GM19240 (cell line): ENCODE data around the gene ATP11A.
A peak's percentile ranks its signal among the peaks of the same experiment; 100 is the strongest.
"Not testable (repeated sequence)": the region's sequence is repeated elsewhere in the genome, so short reads cannot be mapped to it uniquely, and the experiment has no call there.

ENCODE experiments used
- DNase-seq: peaks from one replicate; pipeline ENCODE4 v3.0.0; 2011; ENCODE audit warnings: low spot score; ENCODE audit not compliant: insufficient read length

The ATP11A gene

DNA sequence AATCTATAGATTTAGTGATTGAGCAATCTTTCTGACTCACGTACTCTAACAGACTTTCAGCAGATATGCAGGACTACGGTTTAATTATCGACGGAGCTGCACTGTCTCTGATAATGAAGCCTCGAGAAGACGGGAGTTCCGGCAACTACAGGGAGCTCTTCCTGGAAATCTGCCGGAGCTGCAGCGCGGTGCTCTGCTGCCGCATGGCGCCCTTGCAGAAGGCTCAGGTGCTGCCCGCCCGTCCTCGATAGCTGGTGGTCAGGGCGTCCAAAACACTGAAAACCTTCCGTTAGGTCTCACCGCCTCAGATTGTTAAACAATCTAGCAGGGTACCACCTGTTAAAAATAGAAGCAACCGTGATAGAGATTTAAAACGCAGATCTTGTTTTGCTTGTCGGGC is 166.0 kb downstream of the ATP11A start:
- DNase-seq = no peak

DNA sequence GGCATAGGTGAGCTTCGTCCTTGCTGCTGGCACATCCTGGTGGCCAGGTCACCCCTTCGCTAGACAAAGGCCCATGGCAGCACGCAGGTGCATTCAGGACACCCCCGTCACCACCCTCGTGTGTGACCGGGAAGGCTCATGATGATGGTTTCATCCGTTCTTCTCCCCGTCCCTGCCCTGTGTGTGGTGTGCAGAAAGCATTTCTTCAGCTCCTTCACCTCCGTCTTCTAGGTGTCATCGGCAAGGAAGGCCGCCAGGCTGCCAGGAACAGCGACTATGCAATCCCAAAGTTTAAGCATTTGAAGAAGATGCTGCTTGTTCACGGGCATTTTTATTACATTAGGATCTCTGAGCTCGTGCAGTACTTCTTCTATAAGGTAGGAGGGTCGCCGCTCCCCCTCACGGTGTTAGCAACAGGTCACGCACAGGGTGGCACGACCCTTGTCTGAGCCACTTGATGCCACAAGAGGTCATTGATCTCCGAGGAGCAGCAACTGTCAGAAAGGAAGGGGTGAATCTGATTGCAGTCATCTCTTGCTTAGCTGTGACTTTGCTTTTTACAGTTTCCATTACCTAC is 168.2 kb downstream of the ATP11A start:
- DNase-seq = no peak

DNA sequence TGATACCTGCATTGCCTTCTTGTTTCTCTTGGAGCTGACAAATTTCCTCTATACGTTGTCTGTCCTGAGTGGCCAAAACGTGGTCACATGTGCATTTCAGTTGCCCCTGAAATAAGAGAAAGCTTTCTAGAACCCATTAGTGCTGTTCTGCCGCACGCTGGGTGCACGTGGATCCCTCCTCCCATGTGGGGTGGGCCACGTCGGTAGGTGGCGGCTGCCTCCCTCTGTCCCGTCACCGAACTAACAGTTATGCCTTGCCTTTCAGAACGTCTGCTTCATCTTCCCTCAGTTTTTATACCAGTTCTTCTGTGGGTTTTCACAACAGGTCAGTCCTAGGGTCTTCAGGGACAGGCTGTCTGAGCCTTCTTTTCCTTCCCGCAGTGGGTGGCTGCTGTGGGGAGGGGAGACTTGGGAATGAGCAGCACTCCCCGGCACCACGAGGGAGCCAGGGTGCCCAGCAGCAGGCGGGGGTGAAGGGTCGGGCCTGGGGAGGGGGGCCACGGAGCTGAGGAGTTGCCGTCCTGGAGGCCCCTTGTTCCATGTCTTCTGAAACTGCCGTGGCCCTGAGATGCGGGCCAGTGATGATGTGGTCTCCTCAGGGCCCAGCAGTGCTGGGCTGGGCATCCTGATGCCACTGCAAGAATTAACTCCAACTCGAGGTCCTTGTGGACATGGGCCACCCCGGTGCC is 169.4 kb downstream of the ATP11A start:
- no peak for DNase-seq

DNA sequence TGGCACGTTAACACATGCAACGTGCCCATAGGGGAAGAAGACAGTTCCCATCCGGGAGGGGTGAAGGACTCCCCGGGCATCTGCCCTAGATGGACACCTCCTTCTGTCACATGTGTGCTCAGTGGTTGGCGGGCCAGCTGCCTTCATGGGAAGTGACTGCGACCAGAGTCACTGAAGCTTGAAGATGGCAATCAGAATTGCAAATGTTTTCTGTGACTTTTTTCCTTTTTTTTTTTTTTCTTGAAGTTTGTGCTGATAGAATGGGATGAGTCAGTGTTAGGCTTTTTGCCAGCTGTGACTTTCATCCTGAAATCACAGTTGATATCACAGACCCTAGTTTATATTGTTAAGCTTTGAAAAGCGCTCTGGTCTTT is 170.0 kb downstream of the ATP11A start:
- no peak for DNase-seq

DNA sequence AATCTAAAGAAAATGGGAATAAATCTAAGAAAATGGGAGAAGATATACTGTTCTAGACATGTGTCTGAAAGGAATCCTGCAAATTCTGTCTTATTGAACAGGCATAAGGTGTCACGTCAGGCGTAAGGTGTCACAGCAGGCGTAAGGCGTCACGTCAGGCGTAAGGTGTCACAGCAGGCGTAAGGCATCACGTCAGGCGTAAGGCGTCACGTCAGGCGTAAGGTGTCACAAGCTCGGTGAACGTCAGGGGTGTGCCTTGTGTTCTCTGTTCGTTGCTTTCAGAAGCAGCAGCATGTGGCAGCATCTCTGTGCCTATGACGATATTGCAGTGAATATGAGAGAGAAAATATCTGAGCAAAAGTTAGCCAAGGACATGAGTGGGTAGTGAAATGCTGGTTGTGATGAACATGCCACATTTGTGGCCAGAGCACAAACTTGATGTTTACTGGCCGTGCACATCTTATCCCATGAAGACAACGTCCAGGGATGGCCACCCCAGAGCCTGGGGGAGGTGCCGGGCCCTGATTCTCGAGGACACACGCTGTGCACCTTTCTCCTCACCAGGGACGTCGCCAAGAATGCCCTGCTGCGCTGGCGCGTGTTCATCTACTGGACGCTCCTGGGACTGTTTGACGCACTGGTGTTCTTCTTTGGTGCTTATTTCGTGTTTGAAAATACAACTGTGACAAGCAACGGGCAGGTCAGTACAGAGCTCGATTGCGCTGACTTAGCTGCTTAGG is 172.2 kb downstream of the ATP11A start:
- no peak for DNase-seq

DNA sequence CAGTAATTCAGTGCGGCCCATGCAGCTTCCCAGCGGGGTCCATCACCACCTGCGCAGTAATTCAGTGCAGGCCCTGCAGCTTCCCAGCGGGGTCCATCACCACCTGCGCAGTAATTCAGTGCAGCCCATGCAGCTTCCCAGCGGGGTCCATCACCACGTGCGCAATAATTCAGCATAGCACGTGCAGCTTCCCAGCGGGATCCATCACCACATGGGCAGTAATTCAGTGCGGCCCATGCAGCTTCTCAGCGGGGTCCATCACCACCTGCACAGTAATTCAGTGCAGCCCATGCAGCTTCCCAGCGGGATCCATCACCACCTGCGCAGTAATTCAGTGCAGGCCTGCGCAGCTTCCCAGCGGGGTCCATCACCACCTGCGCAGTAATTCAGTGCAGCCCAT is 173.5 kb downstream of the ATP11A start:
- DNase-seq = not testable (repeated sequence)

DNA sequence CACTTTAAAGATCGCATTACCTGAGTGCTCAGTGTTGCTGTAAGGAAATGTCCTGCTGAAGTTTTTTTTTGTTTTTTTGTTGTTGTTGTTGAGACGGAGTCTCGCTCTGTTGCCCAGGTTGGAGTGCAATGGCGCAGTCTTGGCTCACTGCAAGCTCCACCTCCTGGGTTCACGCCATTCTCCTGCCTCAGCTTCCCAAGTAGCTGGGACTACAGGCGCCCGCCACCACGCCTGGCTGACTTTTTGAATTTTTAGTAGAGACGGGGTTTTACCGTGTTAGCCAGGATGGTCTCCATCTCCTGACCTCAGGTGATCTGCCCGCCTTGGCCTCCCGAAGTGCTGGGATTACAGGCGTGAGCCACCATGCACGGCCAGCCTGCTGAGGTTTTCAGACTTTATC is 175.6 kb downstream of the ATP11A start:
- not testable (repeated sequence) for DNase-seq

DNA sequence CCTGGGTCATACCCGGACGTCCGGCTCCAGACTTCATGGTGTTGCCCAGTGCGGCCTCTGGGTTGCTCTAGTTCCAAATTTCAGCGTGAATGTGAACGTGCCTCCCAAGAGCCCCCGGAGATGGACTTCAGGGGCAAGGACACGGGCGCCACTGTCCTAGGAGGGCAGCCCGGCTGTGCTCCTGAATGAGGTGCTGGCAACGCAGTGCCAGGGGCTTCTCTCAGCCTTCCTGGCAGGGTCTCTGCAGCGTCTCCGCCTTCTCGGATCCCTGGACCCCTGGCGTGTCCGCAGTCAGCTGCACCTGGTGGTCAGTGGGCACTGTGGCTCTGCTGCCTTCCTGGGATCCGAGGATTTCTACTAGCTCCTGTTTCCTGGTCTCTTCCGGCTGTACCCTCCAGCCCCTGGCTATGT is 177.5 kb downstream of the ATP11A start:
- DNase-seq = no peak

DNA sequence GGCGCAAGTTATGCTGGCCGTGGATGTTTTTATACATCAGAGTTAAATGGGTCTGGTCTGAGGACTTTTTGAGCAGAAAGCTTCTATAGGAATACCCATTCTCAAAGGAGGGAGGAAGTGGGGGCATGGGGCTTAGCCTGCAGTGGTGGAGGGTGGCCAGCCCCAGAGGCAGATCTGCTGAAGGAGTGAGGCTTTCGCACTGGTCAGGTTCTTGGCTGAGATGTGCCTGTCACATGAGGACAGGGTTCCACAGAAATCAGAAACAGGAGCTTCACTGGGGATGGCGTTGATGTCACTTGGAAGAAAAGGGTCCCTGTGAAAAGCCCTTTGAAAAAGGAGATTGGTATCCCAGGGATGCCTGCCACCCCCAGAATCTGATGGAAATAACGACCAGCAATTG is 178.5 kb downstream of the ATP11A start:
- no peak for DNase-seq

DNA sequence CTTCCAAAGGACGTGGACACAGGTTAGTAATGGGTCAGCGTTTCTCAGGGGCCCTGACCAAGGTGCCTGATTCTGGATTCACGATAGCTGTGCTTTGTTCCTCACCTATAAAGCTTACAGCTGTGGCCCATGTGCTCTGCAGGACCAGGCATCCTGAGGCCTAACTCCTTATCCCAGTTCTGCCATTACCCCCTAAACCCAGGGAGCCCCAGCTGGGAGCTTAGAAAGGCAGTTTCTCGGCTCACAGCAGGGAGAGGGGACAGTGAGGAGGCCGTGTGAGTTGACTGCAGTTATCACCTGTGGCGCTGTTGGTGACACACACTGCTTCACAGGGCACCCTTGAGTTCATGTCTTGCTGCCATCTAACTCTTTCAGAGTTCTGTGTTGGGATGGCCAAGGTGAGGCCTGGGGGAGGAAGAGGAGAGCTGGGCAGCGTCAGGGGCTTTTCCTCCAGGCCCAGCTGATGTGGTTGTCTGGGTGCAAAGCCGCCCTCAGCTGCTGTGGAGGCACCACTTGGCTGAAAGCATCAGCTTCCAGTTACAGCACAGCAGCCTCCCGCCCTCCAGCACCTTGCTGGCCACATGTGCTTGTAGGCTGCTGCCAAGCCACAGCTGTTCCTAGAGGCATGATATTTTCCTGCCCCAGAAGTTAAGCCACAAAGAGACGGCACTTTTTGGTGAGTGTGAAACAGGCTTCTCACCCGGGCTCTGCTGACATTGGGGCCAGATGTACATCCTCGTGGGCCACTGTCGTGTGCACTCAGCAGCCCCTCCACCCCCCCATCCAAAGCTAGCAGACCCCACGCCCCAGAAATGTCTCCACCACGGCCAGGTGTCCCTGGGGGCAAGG is 179.6 kb downstream of the ATP11A start:
- DNase-seq = no peak

DNA sequence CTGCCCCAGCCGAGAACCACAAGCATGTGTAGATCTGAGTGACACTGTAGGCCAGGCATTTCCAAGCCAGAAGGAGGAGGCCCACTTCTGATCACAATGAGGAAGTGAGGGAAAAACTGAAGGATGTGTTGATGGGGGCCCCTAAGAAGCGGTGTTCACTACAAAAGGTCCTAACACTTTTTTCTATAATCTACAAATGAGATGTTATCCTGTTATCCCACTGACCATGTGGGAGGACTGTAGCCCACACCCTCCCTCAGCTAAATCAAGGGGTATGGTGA is 180.2 kb downstream of the ATP11A start:
- no peak for DNase-seq

DNA sequence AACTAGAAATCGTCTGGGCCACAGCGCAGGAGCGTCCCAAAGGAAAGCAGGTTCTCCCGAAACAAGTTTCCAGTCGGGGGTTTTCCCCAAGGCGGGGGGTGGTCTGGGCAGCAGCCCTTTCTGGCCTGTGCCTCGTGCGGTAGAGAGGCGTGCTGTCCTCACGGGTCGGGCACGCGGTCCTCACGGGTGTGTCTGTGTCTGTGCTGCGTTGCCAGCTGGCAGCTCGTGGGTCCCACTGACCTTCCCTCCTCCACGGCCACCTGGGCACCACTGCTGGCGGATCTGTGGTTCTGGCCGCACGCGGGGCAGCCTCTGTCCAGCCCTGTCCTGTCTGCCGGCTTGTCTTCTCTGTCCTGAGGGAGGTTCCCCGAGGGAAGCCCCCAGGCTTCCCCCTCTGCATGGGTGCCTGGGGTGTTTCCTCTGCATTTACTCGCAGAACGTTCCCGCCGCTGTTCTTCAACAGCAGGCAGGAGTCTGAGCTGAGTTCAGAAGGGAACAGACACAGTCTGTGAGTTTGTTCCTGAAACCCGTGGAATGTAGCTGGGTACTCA is 181.0 kb downstream of the ATP11A start:
- DNase-seq = no peak

DNA sequence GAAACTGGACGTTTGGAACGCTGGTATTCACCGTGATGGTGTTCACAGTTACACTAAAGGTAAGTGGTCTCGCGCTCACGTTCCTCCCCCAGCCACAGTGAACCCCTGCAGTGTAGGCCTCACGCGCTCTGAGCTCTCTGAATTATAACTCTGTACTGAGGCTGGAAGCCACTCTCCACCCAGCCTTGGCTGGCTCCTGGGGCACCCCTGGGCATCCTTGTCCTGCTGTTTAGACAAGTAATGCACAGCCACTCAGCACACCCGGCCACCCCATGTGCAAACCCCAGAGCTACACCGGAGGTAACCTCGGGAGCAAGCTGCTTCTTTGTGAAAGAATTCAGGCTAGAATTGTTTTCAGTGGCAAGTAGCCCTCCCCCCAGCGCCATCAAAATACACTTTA is 181.9 kb downstream of the ATP11A start:
- DNase-seq = no peak

DNA sequence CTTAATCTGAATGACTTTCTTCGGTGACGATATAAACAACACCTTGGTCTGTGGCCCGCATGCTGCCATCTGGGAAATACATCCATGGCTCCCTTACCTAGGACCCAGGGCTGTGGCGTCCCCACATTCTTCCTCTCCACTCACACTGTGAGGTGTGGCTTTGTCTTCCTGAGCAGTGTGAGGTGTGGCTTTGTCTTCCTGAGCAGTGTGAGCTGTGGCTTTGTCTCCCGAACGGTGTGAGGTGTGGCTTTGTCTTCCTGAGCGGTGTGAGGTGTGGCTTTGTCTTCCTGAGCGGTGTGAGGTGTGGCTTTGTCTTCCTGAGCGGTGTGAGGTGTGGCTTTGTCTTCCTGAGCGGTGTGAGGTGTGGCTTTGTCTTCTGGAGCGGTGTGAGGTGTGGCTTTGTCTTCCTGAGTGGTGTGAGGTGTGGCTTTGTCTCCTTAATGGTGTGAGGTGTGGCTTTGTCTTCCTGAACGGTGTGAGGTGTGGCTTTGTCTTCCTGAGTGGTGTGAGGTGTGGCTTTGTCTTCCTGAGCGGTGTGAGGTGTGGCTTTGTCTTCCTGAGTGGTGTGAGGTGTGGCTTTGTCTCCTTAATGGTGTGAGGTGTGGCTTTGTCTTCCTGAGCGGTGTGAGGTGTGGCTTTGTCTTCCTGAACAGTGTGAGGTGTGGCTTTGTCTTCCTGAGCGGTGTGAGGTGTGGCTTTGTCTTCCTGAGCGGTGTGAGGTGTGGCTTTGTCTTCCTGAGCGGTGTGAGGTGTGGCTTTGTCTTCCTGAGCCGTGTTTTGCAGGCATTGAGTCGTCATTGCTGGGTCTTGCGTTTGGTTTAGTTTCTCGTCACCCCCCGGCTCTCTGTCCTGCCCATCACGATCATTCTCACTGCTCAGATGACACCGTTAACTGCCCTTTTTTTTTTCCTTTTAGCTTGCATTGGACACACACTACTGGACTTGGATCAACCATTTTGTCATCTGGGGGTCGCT is 183.1 kb downstream of the ATP11A start:
- not testable (repeated sequence) for DNase-seq

DNA sequence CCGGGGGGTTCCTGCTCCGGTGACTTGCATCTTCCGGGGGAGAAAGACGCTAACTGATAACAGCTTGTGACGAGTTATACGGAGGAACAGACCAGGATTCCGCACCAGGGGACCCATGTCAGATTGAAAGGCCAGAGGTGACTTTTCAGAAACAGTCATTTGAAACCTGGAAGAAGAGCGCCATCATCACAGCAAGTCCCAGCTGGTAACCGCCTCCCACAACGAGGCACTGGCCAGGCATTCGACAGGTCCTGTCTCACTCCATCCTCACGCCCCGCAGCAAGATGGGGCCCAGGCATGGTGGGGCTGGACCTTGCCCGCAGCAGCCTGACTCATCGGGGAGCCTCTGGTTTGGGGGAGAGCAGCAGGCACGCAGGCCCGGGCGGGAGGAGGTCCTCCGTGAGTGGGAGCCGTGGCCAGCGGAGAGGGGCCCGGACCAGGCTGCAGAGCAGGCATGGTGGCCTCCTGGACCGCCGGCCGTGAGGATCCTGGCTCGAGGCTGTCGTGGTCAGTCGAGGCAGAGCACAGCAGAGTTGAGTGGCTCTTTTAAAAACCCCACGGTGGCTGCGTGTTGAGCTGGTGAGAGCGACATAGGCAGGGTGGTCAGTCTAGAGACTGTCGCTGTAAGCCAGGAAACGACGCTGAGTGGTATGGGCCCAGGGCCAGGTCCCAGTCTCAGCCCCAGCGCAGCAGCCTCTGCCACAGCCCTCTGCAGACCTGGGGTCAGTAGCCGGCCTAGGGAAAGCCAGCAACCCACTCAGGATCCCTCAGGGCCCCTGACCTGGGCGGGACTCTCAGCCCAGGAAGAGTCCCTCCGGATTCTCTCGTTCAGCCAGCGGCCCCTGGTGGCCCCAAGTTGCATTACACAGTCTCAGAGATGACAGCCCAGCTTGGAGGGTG is 184.3 kb downstream of the ATP11A start:
- DNase-seq = peak; percentile 88

DNA sequence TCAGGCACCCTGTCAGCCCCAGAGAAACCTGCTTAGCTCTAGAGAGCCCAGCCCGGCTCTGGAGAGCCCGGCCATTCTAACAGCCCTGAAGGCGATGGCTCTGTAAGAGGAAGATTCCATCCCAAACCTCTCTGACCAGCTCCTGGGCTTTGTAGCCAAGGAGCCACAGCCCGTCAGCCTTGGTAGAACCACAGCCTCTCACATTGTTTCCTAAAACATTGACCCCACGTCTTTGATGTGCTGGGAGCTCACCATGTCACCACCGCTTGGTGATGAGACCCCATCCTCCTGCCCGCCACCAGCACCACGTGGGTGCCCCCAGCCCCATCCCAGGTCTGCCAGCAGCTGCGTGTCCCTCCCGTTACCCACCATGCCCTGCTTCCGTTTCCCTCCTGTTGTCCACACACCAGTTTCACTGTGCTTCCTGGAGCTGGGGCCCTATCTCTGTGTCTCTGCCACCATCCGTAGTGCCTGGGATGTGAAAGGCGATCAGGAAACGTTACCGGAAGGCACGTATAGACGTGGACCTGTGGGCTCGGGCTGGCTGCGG is 185.0 kb downstream of the ATP11A start:
- no peak for DNase-seq

DNA sequence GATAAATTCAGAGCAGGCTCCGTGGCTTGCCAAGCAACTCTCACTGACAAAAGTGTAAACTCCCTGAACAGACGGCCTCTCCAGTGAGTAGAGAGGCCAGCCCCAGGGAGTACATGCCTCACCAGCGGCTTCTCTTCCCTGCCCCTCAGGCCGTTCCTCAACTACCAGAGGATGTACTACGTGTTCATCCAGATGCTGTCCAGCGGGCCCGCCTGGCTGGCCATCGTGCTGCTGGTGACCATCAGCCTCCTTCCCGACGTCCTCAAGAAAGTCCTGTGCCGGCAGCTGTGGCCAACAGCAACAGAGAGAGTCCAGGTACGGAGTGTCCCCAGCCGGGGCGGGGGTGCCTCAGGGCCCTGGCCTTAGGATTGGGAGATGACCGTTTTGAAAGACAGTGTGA is 185.8 kb downstream of the ATP11A start:
- no peak for DNase-seq

DNA sequence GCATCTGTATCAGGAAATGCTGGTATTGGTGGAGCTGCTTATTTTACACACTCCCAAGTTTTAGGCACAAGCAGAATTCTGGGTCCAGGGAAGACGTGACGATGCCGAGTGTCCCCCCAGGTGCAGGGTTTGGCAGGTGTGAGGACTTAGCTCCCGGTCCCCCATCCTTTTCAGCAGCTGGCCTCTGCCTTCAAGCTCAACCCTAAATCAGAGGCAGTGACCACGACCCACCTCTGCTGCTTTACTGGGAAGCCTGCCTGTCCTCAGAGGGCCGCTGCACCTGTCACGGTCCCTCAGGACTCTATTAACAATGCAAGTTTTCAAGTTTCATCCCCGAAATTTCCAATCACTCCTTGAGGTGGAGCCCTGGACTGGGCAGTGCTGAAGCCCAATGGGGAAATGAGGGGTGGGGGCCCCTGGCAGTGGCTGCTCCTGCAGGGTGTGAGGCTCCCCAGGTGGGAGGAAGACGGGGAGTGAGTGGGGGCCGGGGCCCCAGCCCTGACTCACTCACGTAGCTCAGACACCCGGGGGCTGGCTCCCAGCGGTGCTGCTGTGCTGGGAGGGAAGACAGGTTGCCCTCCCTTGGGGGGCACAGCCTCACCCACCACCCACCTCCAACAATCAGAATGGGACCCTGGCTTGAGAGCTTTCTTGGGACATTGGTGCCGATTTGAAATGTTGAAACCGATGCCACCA is 186.6 kb downstream of the ATP11A start:
- no peak for DNase-seq

DNA sequence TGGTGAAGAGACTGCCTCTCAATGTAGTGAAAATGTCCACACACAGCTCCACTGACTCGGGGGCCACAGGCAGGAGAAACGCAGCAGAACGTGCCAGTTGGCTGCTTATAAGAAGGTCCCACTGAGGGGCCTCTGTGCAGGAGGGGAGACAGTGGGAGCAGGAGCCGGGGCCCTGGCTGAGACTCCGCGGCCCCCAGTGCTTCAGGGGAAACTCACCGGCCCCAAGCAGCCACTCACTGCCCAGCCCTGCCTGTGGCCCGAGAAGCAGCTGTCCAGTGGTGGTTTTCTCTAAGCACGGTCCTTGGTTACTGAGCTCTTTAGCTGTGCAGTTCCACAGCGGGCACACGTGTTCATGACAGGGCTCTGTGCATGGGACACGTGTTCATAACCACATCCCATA is 187.2 kb downstream of the ATP11A start:
- DNase-seq = no peak
